Measurements from ENCODE around the gene AAMDC. TPM values are rescaled to one million over a fixed set of nuclear protein-coding genes. Genes with fewer than 3 reads are reported as not detected.
"Not testable (repeated sequence)": the region's sequence is repeated elsewhere in the genome, so short reads cannot be mapped to it uniquely, and the experiment has no call there.

Gene AAMDC
- total RNA-seq, 1 experiment from 2014 or later = 13.0 TPM

- no peaks in the 10 kb centered on the region for H3K9me3 Mint-ChIP-seq (ENCODE audit: unreplicated experiment)
- no peak for TF ChIP-seq CTCF (IDR thresholded peaks at IDR 0.05; ENCODE audit: unreplicated experiment)
- no peak for DNase-seq (ENCODE audit: unreplicated experiment)
- intact Hi-C loops (cut with micrococcal nuclease) = no loop called here
- H3K4me1 Mint-ChIP-seq (ENCODE audit: insufficient read depth, unreplicated experiment) = no peaks in the 10 kb centered on the region
- H3K4me3 Mint-ChIP-seq (ENCODE audit: unreplicated experiment) = no peak overlapping the region
- POLR2A ChIA-PET = interaction anchor here (0.7 kb wide), 1 partner anchor 558 kb away, joined by 3 read pairs; no protein-coding TSS in a partner anchor
- H3K36me3 Mint-ChIP-seq (ENCODE audit: insufficient read depth, unreplicated experiment) = peaks cover 46% of the 10 kb centered on the region
- H3K27me3 Mint-ChIP-seq (ENCODE audit: insufficient read depth, unreplicated experiment) = no peaks in the 10 kb centered on the region
- CTCF ChIA-PET = no interaction called here
- BruUV-seq (replicated peaks) = no TSS peak
- H3K27ac Mint-ChIP-seq (ENCODE audit: low read depth, unreplicated experiment) = no peak overlapping the region
These were observed 65.5 kb downstream of the AAMDC start for GRCh38 chr11:77886401-77886800.

- H3K9me3 Mint-ChIP-seq (ENCODE audit: unreplicated experiment); H3K27me3 Mint-ChIP-seq (ENCODE audit: insufficient read depth, unreplicated experiment); BruUV-seq (replicated peaks); CTCF ChIA-PET; DNase-seq (ENCODE audit: unreplicated experiment); H3K27ac Mint-ChIP-seq (ENCODE audit: low read depth, unreplicated experiment); intact Hi-C loops (cut with micrococcal nuclease); H3K4me1 Mint-ChIP-seq (ENCODE audit: insufficient read depth, unreplicated experiment); POLR2A ChIA-PET; H3K4me3 Mint-ChIP-seq (ENCODE audit: unreplicated experiment): not testable (repeated sequence)
- H3K36me3 Mint-ChIP-seq (ENCODE audit: insufficient read depth, unreplicated experiment) = peaks cover 46% of the 10 kb centered on the region
These were observed 68.1 kb downstream of the AAMDC start for GRCh38 chr11:77889045-77889444.

- H3K4me1 Mint-ChIP-seq (ENCODE audit: insufficient read depth, unreplicated experiment); H3K27me3 Mint-ChIP-seq (ENCODE audit: insufficient read depth, unreplicated experiment); DNase-seq (ENCODE audit: unreplicated experiment); CTCF ChIA-PET; BruUV-seq (replicated peaks); H3K27ac Mint-ChIP-seq (ENCODE audit: low read depth, unreplicated experiment); POLR2A ChIA-PET; H3K4me3 Mint-ChIP-seq (ENCODE audit: unreplicated experiment); intact Hi-C loops (cut with micrococcal nuclease); H3K9me3 Mint-ChIP-seq (ENCODE audit: unreplicated experiment): not testable (repeated sequence)
- H3K36me3 Mint-ChIP-seq (ENCODE audit: insufficient read depth, unreplicated experiment) = peaks cover 47% of the 10 kb centered on the region
These were observed 69.2 kb downstream of the AAMDC start for GRCh38 chr11:77890100-77890614.

- DNase-seq (ENCODE audit: unreplicated experiment); CTCF ChIA-PET; H3K27me3 Mint-ChIP-seq (ENCODE audit: insufficient read depth, unreplicated experiment); H3K4me3 Mint-ChIP-seq (ENCODE audit: unreplicated experiment); H3K9me3 Mint-ChIP-seq (ENCODE audit: unreplicated experiment); intact Hi-C loops (cut with micrococcal nuclease); H3K4me1 Mint-ChIP-seq (ENCODE audit: insufficient read depth, unreplicated experiment); H3K27ac Mint-ChIP-seq (ENCODE audit: low read depth, unreplicated experiment); BruUV-seq (replicated peaks); POLR2A ChIA-PET: not testable (repeated sequence)
- H3K36me3 Mint-ChIP-seq (ENCODE audit: insufficient read depth, unreplicated experiment) = peaks cover 44% of the 10 kb centered on the region
These were observed 69.7 kb downstream of the AAMDC start for GRCh38 chr11:77890619-77891056.

GRCh38 chr11:77891256-77891655, 70.3 kb downstream of the AAMDC start:
- H3K27me3 Mint-ChIP-seq (ENCODE audit: insufficient read depth, unreplicated experiment); intact Hi-C loops (cut with micrococcal nuclease); H3K9me3 Mint-ChIP-seq (ENCODE audit: unreplicated experiment); H3K4me1 Mint-ChIP-seq (ENCODE audit: insufficient read depth, unreplicated experiment); DNase-seq (ENCODE audit: unreplicated experiment); POLR2A ChIA-PET; H3K27ac Mint-ChIP-seq (ENCODE audit: low read depth, unreplicated experiment); CTCF ChIA-PET; H3K4me3 Mint-ChIP-seq (ENCODE audit: unreplicated experiment); BruUV-seq (replicated peaks): not testable (repeated sequence)
- peaks cover 44% of the 10 kb centered on the region for H3K36me3 Mint-ChIP-seq (ENCODE audit: insufficient read depth, unreplicated experiment)

GRCh38 chr11:77891703-77892102, 70.8 kb downstream of the AAMDC start:
- POLR2A ChIA-PET = interaction anchor here (0.6 kb wide), 1 partner anchor 101 kb away, joined by 3 read pairs; no protein-coding TSS in a partner anchor
- H3K4me1 Mint-ChIP-seq (ENCODE audit: insufficient read depth, unreplicated experiment); H3K27me3 Mint-ChIP-seq (ENCODE audit: insufficient read depth, unreplicated experiment); H3K27ac Mint-ChIP-seq (ENCODE audit: low read depth, unreplicated experiment); H3K9me3 Mint-ChIP-seq (ENCODE audit: unreplicated experiment); DNase-seq (ENCODE audit: unreplicated experiment); intact Hi-C loops (cut with micrococcal nuclease); CTCF ChIA-PET; BruUV-seq (replicated peaks); H3K4me3 Mint-ChIP-seq (ENCODE audit: unreplicated experiment): not testable (repeated sequence)
- peaks cover 48% of the 10 kb centered on the region for H3K36me3 Mint-ChIP-seq (ENCODE audit: insufficient read depth, unreplicated experiment)

- BruUV-seq (replicated peaks) = not testable (repeated sequence)
These were observed 74.0 kb downstream of the AAMDC start for GRCh38 chr11:77894949-77895348.

More at GRCh38 chr11:77894949-77895348, 74.0 kb downstream of the AAMDC start:
- peaks cover 60% of the 10 kb centered on the region for H3K36me3 Mint-ChIP-seq (ENCODE audit: insufficient read depth, unreplicated experiment)
- H3K27me3 Mint-ChIP-seq (ENCODE audit: insufficient read depth, unreplicated experiment); DNase-seq (ENCODE audit: unreplicated experiment); H3K4me1 Mint-ChIP-seq (ENCODE audit: insufficient read depth, unreplicated experiment); H3K27ac Mint-ChIP-seq (ENCODE audit: low read depth, unreplicated experiment); POLR2A ChIA-PET; intact Hi-C loops (cut with micrococcal nuclease); H3K9me3 Mint-ChIP-seq (ENCODE audit: unreplicated experiment); CTCF ChIA-PET; H3K4me3 Mint-ChIP-seq (ENCODE audit: unreplicated experiment): not testable (repeated sequence)
